PC-9 (cell line): Measurements from ENCODE around the gene PWP2. TPM values are rescaled to one million over a fixed set of nuclear protein-coding genes. Genes with fewer than 3 reads are reported as not detected.
"Not testable (repeated sequence)": the region's sequence is repeated elsewhere in the genome, so short reads cannot be mapped to it uniquely, and the experiment has no call there.

Experiments
- BruUV-seq: library from RNA; stranded (reverse); fragments of 400-500 nt; replicated peaks from 2 replicates; lab custom pipeline; 2021; lab: Mats Ljungman, UMichigan
- CTCF ChIA-PET: fragments of 300-600 bp; sonication (Branson Sonifier 250); formaldehyde crosslinking; loops from one replicate; lab custom pipeline; 2022; ENCODE audit warnings: antibody characterized with exemption; lab: Charles Lee
- POLR2A ChIA-PET: fragments of 300-600 bp; sonication (Branson Sonifier 250); formaldehyde crosslinking; loops from one replicate; lab custom pipeline; 2022; ENCODE audit warnings: antibody characterized with exemption; ENCODE audit not compliant: unreplicated experiment; lab: Charles Lee
- DNase-seq, 2 experiments: peaks; one replicate each; pipeline versions ENCODE4 v3.0.0 to v3.0.0-alpha.2; 2015 to 2022; ENCODE audit warnings: mixed read lengths in 1 of 2
- H2AFZ ChIP-seq: fragments of 200-600 bp; sonication (generic); 2 replicates; pipeline ENCODE4 v1.8.1; 2017; ENCODE audit warnings: antibody characterized with exemption
- H3F3A ChIP-seq: fragments of 200-600 bp; sonication (generic); 2 replicates; pipeline ENCODE4 v1.8.1; 2017; ENCODE audit warnings: antibody characterized with exemption, mild to moderate bottlenecking, low read depth; ENCODE audit not compliant: insufficient read depth
- H3K27ac ChIP-seq: fragments of 200-600 bp; sonication (generic); 2 replicates; pipeline ENCODE4 v1.6.1; 2016; ENCODE audit warnings: mixed run types
- H3K27me3 ChIP-seq: fragments of 200-600 bp; sonication (generic); 2 replicates; pipeline ENCODE4 v1.6.1; 2016; ENCODE audit warnings: low read depth, mixed run types; ENCODE audit not compliant: insufficient read depth
- H3K36me3 ChIP-seq: fragments of 200-600 bp; sonication (generic); 2 replicates; pipeline ENCODE4 v1.6.1; 2016; ENCODE audit warnings: low read depth, mixed run types
- H3K4me1 ChIP-seq: fragments of 200-600 bp; sonication (generic); replicated peaks from 2 replicates; pipeline ENCODE4 v1.6.1; 2016; ENCODE audit warnings: mixed run types; ENCODE audit not compliant: insufficient read depth
- H3K4me2 ChIP-seq: fragments of 200-600 bp; sonication (generic); 2 replicates; pipeline ENCODE4 v1.6.1; 2017; ENCODE audit warnings: mixed run types
- H3K4me3 ChIP-seq: fragments of 200-600 bp; sonication (generic); 2 replicates; pipeline ENCODE4 v1.6.1; 2016; ENCODE audit warnings: mixed run types
- H3K79me2 ChIP-seq: fragments of 200-600 bp; sonication (generic); 2 replicates; pipeline ENCODE4 v1.6.1; 2017; ENCODE audit warnings: low read depth, mixed run types
- H3K9me2 ChIP-seq: fragments of 200-600 bp; sonication (generic); 2 replicates; pipeline ENCODE4 v1.8.1; 2017; ENCODE audit warnings: mild to moderate bottlenecking; ENCODE audit not compliant: insufficient read depth
- H3K9me3 ChIP-seq: fragments of 200-600 bp; sonication (generic); 2 replicates; pipeline ENCODE4 v1.8.1; 2016; ENCODE audit warnings: low read depth; ENCODE audit not compliant: insufficient read depth
- H4K20me1 ChIP-seq: fragments of 200-600 bp; sonication (generic); 2 replicates; pipeline ENCODE4 v1.8.1; 2017; ENCODE audit not compliant: insufficient read depth
- intact Hi-C: fragments of 100-400 bp; cut with micrococcal nuclease; formaldehyde crosslinking; loops from one replicate; pipeline ENCODE4 v1.10.0; 2022; ENCODE audit not compliant: unreplicated experiment
- total RNA-seq: library from RNA; stranded (reverse); gene quantifications from 2 replicates; pipeline ENCODE4 v1.2.3, GENCODE V29; 2021

Gene PWP2
- total RNA-seq, 1 experiment from 2014 or later, result 22.6 TPM

GRCh38 chr21:44160298-44160672 is 53.1 kb downstream of the PWP2 start:
- H2AFZ ChIP-seq, H3K79me2 ChIP-seq, DNase-seq, intact Hi-C loops, H3K36me3 ChIP-seq, H3K4me3 ChIP-seq, BruUV-seq, H3K4me2 ChIP-seq, H4K20me1 ChIP-seq, H3F3A ChIP-seq, H3K27ac ChIP-seq, POLR2A ChIA-PET, H3K4me1 ChIP-seq, H3K27me3 ChIP-seq, H3K9me2 ChIP-seq, H3K9me3 ChIP-seq, CTCF ChIA-PET: not testable (repeated sequence)

DNA sequence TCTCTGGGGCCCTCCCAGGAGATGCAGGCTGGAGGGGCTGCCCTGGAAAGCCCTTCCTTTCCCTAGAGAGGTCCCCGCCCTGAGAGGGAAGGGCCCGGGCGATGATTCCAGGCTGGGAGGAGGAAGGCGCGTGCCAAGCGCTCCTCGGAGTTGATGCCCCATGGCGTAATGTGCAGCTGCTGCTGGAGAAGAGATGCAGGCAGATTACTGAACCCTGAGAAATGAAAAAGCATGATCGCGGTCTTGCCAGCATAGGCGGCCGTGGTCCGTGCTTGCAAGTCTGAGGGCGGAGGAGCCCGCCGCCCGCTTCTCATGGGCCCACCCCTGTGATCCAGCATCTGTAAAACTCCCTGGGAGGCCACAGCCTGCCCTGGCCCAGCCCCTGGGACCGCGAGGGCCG is 53.6 kb downstream of the PWP2 start:
- DNase-seq, H3K9me2 ChIP-seq, H2AFZ ChIP-seq, H3K36me3 ChIP-seq, CTCF ChIA-PET, POLR2A ChIA-PET, H3K27ac ChIP-seq, H3K4me3 ChIP-seq, H3K27me3 ChIP-seq, H3K4me2 ChIP-seq, BruUV-seq, H3F3A ChIP-seq, intact Hi-C loops, H3K79me2 ChIP-seq, H3K9me3 ChIP-seq, H3K4me1 ChIP-seq, H4K20me1 ChIP-seq: not testable (repeated sequence)

DNA sequence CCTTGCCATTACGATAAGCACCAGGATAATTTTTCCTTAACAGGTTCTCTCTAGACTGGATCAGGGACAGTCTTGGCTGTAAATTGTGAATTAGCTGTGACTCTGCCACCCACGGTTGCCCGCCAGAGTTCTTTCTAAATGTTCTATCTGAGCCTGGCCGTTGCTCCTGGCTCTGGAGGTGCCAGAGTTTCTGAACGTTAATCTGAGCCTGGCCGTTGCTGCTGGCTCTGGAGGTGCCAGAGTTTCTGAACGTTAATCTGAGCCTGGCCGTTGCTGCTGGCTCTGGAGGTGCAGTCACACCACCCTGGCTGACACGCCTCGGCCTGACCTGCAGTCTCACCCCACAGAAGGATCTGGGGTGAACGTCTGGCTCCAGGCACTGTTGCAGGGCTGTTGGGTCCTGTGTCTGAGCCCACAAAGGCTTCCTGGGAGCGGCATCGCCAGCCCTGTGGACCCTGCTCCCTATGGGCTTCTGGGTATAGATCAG is 56.0 kb downstream of the PWP2 start:
- H3K27ac ChIP-seq, H3K27me3 ChIP-seq, H3K4me1 ChIP-seq, H4K20me1 ChIP-seq, H3K4me2 ChIP-seq, BruUV-seq, CTCF ChIA-PET, H3K4me3 ChIP-seq, H3K79me2 ChIP-seq, POLR2A ChIA-PET, H3K9me2 ChIP-seq, H3K36me3 ChIP-seq, H2AFZ ChIP-seq, H3F3A ChIP-seq, DNase-seq, H3K9me3 ChIP-seq, intact Hi-C loops: not testable (repeated sequence)

DNA sequence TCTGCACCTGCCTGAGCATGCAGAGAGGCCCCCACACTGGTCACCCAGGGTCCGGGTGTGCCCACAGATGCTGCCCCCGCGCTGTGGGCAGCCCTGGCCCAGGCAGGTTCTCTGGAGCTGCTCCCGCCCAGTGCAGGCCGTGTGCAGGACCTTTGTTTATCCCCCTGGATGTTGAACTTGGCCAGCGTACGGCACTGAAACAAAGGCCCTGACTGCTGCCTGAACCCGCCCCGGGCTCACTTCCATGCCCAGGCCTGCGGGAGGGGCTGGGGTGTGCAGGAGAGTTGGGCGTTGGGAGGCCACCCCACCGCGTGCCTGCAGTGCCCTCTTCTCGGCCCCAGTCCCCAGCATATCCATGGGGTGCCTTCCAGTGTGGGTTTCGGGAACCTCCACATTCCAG is 58.7 kb downstream of the PWP2 start:
- not testable (repeated sequence) for BruUV-seq, DNase-seq

GRCh38 chr21:44167527-44167926 is 60.3 kb downstream of the PWP2 start:
- H3K9me3 ChIP-seq, H3K27me3 ChIP-seq, POLR2A ChIA-PET, H3K4me2 ChIP-seq, H3K27ac ChIP-seq, CTCF ChIA-PET, H3K9me2 ChIP-seq, intact Hi-C loops, H2AFZ ChIP-seq, H3K79me2 ChIP-seq, DNase-seq, BruUV-seq, H3K4me1 ChIP-seq, H3F3A ChIP-seq, H4K20me1 ChIP-seq, H3K4me3 ChIP-seq, H3K36me3 ChIP-seq: not testable (repeated sequence)

More for the DNA sequence above, 58.7 kb downstream of the PWP2 start:
- intact Hi-C loops, H3K4me3 ChIP-seq, H3K4me1 ChIP-seq, H3F3A ChIP-seq, H3K4me2 ChIP-seq, H3K9me2 ChIP-seq, H3K27ac ChIP-seq, H3K27me3 ChIP-seq, H3K36me3 ChIP-seq, POLR2A ChIA-PET, H2AFZ ChIP-seq, H3K9me3 ChIP-seq, CTCF ChIA-PET, H4K20me1 ChIP-seq, H3K79me2 ChIP-seq: not testable (repeated sequence)

DNA sequence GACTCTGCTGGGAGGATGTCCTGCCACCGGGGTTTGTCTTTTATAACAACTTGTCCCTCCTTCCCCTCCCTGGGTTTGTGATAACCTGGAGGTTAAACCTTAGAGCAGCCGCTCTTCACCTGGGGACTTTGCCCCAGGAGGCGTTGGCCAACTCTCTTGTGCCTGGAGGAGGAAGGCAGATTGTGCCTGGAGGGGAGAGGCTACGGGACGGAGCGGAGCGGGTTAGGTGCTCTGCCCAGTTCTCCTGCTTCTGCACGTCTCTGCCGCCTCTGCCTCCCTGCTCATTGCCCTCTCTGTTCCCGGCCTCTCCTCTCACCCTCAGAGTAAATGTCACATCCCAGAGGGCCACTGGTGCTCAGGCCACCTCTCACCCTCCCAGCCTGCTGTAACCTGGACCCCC is 63.1 kb downstream of the PWP2 start:
- H3F3A ChIP-seq, H3K4me1 ChIP-seq, H2AFZ ChIP-seq, POLR2A ChIA-PET, H3K4me2 ChIP-seq, DNase-seq, H3K36me3 ChIP-seq, CTCF ChIA-PET, H3K27me3 ChIP-seq, H3K9me2 ChIP-seq, BruUV-seq, H3K79me2 ChIP-seq, H4K20me1 ChIP-seq, H3K9me3 ChIP-seq, intact Hi-C loops, H3K27ac ChIP-seq, H3K4me3 ChIP-seq: not testable (repeated sequence)

GRCh38 chr21:44170863-44171262 is 63.7 kb downstream of the PWP2 start:
- H4K20me1 ChIP-seq, H3K4me2 ChIP-seq, DNase-seq, H2AFZ ChIP-seq, BruUV-seq, H3K9me3 ChIP-seq, intact Hi-C loops, H3K79me2 ChIP-seq, H3K27ac ChIP-seq, H3K36me3 ChIP-seq, CTCF ChIA-PET, H3F3A ChIP-seq, POLR2A ChIA-PET, H3K4me1 ChIP-seq, H3K27me3 ChIP-seq, H3K4me3 ChIP-seq, H3K9me2 ChIP-seq: not testable (repeated sequence)
